ENCODE data around the gene WASHC2C.
"Not testable (repeated sequence)": the region's sequence is repeated elsewhere in the genome, so short reads cannot be mapped to it uniquely, and the experiment has no call there.

The WASHC2C gene, protein sequence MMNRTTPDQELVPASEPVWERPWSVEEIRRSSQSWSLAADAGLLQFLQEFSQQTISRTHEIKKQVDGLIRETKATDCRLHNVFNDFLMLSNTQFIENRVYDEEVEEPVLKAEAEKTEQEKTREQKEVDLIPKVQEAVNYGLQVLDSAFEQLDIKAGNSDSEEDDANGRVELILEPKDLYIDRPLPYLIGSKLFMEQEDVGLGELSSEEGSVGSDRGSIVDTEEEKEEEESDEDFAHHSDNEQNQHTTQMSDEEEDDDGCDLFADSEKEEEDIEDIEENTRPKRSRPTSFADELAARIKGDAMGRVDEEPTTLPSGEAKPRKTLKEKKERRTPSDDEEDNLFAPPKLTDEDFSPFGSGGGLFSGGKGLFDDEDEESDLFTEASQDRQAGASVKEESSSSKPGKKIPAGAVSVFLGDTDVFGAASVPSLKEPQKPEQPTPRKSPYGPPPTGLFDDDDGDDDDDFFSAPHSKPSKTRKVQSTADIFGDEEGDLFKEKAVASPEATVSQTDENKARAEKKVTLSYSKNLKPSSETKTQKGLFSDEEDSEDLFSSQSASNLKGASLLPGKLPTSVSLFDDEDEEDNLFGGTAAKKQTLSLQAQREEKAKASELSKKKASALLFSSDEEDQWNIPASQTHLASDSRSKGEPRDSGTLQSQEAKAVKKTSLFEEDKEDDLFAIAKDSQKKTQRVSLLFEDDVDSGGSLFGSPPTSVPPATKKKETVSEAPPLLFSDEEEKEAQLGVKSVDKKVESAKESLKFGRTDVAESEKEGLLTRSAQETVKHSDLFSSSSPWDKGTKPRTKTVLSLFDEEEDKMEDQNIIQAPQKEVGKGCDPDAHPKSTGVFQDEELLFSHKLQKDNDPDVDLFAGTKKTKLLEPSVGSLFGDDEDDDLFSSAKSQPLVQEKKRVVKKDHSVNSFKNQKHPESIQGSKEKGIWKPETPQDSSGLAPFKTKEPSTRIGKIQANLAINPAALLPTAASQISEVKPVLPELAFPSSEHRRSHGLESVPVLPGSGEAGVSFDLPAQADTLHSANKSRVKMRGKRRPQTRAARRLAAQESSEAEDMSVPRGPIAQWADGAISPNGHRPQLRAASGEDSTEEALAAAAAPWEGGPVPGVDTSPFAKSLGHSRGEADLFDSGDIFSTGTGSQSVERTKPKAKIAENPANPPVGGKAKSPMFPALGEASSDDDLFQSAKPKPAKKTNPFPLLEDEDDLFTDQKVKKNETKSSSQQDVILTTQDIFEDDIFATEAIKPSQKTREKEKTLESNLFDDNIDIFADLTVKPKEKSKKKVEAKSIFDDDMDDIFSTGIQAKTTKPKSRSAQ (N-terminal part only)

DNA sequence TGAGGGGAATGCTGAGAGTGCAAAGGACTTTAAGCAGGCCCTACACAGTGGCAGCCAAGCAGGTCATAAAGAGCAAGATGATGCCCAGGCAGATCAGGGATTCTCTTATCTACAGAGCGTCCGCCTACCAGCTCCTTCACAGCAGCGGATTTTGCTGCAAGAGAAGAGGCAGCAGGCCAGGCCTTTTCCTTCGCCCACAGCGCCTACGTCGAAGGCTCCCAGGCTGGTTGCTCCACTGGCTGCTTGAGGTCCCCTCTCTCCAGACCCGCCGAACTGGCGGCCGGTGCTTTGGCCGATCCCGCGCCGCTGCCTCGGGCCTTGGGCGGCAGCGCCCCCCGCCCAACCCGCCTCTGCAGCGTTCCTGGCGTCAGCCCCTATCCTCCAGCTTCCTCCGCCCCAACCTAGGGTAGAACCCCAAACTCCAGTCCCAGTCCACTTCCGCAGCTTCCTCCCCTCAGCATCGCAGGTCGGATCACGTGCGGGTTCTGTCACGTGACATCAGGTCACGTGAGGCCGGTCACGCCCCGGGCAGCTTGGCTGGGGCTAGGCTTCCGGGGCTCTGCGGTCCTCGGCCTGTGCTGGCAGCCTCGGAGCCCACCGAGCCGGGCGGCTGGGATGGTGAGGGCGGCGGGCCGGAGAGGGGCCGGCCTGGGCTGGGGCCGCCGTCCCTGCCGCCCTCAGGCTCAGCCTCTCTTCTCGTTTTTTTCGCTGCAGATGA is at the start of gene WASHC2C:
Gene WASHC2C, plus strand, starts transcription at position 564 of the 718 bp plus-strand sequence. Its CDS starts 52 bp downstream, at position 616.
- DNase-seq, result peak; percentile 95

DNA sequence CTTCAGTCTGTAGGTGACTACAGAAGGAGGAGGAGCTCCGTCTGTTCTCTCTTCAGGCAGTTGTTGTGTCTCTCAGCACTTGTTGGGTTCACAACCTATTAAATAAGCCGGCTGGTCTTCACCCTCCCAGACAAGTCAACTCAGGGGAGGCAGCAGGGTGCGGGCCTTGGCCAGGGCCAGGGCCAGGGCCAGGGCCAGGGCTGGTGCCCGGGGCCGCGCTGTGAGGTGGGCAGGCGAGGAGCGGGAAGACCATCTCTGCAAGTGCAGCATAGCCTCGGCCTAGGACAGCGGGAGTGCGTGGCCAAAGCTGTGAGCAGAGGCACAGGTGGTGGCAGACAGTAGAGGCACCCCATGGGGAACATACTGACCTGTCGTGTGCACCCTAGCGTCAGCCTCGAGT is 48.6 kb upstream of the WASHC2C start:
- not testable (repeated sequence) for DNase-seq

DNA sequence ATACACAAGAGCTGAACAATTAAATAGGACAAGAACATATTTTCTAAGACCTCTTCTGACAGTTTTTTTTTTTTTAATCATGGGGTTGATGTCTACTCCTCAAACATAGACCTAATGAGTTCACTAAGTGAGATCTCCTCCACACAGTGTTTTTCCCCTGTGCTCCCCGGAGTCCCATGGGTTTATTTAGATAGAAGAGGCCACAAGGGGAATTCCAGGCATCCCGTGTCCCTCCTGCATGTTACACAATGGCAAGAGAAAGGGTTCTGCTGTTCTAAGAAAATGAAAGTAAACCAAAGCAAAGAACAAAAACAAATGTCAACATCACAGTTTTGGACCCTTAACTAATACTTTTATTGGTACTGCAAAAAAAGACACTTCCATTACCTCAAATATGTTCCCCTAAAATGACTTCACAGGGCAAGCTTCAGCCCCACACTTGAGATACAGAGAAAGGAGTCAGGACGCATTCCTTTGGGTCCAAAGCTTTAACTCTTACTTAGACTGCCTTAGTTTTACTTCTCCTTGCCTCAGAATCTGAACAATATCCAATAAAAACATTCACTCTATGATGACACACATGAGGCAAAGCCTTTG is 16.8 kb upstream of the WASHC2C start:
- DNase-seq, result not testable (repeated sequence)

DNA sequence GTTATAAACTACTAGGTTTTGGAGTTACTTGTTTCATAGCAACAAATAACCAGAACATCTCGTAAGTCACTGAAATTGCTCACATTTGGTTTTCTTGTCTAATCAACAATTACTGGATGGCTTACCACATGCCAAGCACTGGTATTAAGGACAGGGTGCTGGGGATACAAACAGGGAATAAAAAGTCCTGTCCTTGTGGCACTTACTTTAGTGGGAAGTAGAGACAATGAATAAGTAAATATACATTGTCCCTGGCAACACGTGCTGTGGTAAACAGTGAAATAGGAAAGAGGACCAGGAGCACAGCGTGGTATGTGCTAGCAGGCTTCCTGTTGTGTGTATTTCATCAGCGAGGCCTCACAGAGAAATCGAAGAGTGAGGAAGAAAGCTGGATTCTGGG is 15.8 kb upstream of the WASHC2C start:
- not testable (repeated sequence) for DNase-seq

DNA sequence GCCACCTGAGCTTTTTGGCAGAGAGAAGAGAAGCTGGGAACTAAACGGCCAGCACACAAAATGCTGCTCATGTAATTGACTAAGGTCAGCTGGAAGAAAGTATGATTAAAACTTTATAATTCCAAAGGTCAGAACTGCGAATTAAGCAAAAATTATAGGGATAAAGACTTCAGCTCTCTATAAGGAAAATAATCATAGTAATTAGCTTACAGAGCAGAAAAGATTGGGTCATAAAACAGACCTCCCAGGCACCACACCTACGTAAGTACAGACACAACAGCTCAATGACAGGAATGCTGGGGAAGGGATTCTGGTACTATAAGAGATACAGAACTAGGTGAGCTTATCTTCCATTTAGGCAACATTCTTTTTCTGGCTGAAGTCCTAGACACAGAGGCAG is 10.0 kb upstream of the WASHC2C start:
- not testable (repeated sequence) for DNase-seq

DNA sequence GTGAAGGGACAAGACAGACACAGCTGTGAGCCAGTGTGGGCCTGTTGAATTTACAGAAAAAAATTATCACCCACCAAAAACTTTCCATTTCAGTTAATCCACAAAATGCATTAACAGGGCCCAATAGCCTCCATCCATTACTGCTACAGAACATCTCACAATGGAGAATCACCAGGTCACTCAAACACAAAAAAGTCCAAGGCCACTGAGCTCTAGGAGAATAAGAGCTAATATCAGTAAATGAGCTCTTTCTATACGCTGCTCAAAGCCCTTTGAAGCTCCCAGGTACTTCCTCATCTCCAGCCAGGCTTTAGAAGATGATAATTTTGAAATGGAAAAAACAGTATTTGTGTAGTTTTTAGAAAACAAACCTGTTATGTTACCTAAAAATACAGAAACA is 9.4 kb upstream of the WASHC2C start:
- not testable (repeated sequence) for DNase-seq

DNA sequence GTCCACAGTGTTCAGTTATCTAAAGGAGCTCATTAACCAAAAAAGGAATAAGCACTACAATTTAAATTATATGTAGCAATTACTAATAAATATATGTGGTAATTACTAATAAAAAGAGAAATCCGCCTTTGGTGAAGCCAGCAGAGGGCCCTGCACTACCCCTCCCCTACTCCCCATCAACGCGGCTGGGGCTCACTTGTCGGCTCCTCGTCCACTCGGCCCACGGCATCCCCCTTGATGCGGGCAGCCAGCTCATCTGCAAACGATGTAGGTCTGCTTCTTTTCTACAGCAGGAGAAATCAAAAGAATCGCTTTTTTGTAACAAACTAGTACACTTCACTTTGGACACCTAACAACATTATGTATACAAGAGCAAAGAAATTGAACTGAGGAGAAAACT is 5.6 kb upstream of the WASHC2C start:
- DNase-seq, result not testable (repeated sequence)

DNA sequence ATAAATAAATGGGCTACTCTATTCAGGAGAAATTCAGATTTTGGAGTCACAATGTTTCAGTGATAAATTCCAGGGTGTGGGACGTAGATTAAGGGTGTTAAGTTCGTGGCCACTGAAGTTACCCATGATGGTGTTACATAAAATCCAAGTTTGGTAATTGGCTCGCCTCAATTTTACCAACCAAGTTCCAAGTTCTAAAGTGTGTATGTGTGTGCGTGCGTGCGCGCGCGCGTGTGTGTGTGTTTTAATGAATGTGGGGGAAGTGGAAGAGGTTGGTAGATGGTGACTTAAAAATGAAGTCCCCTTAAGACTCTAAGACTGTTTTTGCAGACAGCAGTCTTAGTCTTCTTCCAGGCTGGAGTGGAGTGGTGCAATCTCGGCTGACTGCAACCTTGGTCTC is 3.2 kb upstream of the WASHC2C start:
- DNase-seq, result not testable (repeated sequence)

DNA sequence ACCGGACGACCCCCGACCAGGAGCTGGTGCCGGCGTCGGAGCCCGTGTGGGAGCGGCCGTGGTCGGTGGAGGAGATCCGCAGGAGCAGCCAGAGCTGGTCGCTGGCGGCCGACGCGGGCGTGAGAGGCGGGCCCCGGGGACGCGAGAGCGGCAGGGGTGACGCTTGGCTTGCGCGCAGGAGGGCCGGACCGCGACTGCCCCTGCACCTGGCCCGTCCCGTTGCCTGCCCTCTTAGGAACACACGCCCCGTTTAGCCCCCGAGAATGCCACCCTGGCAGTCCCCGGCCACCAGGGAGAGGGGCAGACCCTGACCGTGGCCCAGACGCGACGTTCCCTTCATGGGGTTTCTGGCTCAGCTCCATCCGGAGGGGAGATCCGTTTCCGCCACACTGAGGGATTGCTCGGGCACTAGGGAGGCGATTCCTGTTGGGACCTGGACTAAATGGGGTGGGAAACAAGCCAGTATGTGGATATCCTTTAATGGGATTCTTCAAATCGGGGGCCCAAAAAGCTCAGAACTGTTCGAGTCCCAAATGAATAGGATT is 427 bp downstream of the WASHC2C start:
- DNase-seq, result not testable (repeated sequence)

DNA sequence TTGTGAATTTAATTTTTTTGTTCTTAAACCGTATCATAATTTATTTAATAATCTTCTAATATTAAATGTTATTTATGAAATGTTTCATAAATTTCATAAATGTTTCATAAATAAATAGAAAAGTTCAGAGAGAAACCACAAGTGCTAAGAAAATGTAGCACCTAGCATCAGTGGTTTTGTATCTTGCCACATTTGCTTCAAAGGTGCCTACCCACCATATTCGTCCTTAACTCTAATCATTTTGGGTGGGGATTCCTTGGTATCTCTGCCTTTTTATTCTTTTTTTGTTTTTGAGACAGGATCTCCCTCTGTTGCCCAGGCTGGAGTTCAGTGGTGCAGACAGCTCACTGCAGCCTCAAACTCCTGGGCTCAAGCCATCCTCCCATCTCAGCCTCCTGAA is 7.4 kb downstream of the WASHC2C start:
- DNase-seq, result not testable (repeated sequence)

DNA sequence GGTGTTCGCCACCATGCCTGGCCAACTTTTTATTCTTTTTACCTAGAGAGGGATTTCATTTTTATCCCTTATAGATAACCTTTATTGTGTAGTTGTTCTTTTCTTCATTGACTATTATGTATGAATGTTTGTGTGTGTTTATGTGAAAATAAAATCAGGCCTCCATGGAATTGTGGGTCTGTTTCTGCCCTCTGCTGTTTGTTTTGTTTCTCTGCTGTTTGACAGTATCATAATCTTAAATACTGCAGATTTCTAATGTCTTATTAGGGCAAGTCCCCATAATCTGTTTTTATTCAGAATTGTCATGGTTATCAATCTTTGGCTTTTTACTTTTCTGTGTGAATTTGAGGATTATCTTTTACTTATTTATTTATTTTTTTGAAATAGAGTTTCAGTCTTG is 7.8 kb downstream of the WASHC2C start:
- not testable (repeated sequence) for DNase-seq

DNA sequence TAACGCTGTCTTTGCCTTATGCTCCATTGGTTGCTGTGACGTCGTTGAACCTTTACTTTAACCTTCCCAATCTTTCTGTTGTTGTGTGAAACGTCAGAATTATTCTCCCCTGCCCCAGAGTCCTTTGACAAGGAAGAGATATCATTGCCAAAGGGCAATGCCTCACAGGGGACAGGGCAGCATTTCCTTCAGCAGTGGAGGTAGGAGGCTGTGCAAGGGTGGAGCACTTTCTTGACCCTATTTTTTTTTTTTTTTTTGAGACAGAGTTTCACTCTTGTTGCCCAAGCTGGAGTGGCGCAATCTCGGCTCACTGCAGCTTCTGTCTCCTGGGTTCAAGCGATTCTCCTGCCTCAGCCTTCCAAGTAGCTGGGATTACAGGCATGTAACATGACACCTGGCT is 14.5 kb downstream of the WASHC2C start:
- not testable (repeated sequence) for DNase-seq

DNA sequence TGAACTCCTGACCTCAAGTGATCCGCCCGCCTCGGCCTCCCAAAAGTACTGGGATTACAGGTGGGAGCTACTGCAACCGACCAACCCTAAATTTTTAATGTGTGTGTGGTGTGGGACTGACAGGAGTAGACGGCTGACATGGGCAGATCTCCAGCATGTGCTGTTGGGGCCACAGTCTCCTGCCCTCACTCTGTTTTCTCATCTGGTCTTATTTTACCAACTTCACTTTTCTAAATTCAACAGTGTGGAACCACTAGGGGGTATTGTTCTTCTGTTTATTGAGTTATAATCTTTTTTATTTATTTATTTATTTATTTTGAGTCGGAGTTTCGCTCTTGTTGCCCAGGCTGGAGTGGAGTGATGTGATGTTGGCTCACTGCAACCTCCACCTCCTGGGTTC is 14.9 kb downstream of the WASHC2C start:
- not testable (repeated sequence) for DNase-seq

DNA sequence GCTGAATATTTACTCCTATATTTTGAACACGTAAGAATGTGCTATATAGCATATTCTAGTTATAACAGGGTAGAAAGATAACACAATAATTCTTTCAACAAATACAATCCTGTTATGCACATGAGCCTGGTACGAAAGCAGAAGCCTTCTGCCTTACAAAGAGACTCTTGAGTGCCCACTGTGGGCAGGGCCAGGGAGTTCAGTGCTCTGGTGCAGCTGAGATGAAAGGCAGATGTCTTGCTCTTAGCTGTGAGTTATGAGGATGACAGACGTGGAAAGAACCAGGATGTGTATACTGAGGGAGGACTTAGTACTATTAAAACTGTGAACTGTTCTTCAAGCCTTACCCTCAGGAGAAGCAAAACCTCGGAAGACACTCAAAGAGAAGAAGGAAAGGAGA is 24.1 kb downstream of the WASHC2C start:
- not testable (repeated sequence) for DNase-seq

DNA sequence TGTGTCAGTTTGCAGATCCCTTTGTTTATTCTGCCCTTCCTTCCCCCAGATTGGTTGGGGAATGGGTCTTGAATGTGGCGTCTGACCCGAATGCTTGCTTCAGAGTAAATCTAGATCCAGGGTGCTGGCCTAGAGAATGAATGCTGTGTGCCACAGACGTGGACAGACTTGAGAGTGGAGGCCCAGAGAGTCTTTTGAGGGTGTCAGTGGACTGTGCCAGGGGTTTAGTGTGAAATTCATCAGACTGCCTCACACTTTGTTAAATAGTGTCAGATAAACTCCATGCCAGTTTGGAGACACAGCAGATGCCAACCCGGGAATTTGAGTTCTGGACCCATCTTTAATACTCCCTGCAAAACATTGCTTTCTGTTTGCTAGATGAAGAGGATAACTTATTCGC is 25.1 kb downstream of the WASHC2C start:
- DNase-seq, result not testable (repeated sequence)

DNA sequence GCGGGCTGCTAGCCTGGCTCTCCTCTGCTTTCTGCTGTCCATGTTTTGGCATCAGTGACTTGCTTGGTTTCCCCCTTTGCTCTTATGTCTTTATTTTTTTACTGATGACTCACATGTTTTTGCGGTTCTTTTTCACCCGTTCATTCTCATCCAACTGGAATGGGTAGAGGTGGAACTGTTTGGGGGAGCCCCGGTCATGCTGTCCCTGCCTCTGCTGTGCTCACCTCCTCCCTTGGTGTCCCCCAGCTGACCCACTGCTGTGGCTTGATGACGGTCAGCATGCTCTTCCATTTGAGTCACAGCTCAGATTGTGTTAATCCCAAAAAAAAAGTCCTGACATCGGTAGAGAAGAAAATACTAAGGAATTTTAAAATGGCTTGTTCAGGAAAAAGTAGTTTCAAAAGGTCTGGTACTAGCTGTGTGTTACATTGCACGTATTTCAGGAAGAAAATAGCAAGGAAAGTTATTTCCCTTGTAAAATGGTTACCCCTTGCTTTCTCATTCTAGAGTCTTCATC is 27.0 kb downstream of the WASHC2C start:
- not testable (repeated sequence) for DNase-seq

DNA sequence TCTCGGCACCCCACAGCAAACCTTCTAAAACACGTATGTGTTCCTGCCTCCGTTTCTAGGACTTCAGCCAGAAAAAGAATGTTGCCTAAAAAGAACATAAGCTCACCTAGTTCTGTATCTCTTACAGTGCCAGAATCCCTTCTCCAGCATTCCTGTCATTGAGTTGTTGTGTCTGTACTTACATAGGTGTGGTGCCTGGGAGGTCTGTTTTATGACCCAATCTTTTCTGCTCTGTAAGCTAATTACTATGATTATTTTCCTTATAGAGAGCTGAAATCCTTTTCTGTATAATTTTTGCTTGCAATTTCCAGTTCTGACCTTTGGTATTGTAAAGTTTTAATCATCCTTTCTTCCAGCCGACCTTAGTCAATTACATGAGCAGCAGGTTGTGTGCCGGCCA is 28.0 kb downstream of the WASHC2C start:
- DNase-seq, result not testable (repeated sequence)

DNA sequence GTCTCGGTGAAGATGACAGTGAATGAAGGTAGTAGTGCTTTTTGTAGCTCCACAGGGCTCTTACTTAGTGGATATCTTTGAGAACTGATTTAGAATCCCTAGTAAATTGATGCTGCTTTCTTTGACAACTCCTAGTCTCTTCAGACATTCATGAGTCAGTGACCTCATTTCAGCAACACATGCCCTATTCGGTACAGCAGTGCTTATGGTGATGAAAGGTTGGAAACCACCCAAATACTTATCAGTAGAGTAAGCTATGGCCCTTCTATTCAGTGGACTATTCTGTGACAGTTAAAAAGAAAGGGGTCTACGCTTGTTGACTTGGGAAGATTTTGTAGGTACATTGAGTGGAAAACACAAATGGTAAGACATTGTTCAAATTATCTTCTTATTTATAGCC is 29.0 kb downstream of the WASHC2C start:
- DNase-seq, result not testable (repeated sequence)

DNA sequence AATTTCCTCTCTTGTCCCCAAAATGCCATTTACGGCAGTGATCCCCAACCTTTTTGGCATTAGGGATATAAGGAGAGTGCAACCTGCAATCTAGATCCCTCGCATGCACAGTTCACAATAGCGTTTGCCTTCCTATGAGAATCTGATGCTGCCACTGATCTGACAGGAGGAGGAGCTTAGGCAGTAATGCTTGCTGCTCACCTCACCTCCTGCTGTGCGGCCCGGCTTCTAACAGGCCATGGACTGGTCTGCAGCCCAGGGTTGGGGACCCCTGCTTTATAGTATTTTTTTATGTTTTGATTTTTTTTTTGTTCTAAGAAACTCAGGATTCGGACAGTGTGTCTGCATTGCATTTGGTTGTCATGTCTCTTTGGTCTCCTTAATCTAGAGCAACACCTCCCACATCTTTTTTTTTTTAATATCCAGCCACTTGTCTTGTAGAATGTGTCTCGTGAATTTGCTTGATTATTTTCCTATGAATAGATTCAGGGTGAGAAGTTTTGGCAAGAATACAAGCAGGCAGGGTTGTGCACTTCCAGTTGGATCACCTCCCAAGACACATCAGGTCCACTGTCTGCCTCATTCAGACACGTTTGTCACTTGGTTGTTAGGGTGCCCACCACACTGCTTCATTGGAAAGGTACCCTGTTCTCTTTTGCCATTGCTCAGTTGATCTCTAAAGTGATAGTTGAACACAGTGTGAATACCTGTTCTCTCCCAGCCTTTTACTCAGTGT is 30.8 kb downstream of the WASHC2C start:
- not testable (repeated sequence) for DNase-seq

DNA sequence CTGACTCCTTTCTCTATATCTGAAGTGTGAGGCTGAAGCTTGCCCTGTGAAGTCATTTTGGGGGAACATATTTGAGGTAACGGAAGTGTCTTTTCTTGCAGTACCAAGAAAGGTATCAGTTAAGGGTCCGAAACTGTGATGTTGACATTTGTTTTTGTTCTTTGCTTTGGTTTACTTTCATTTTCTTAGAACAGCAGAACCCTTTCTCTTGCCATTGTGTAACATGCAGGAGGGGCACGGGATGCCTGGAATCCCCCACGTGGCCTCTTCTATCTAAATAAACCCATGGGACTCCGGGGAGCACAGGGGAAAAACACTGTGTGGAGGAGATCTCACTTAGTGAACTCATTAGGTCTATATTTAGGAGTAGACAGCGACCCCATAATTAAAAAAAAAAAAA is 34.6 kb downstream of the WASHC2C start:
- not testable (repeated sequence) for DNase-seq

Measured in activated CD4-positive, alpha-beta T cell treated with anti-CD3 and anti-CD28 coated beads, Interleukin-2, Interleukin-6, amounts not matched to agents 100 ng/mL and 50 ng/mL, durations not matched to agents 16 hours and 8 hours (primary cell).